Neural progenitor cell (in vitro differentiated cells): Measurements from ENCODE around the gene ALK.

Experiments
- CTCF ChIP-seq: fragments of 200-600 bp; sonication (generic); IDR thresholded peaks from 2 replicates; pipeline ENCODE4 v1.5.1; 2017; ENCODE audit warnings: antibody characterized with exemption, mild to moderate bottlenecking
- EZH2phosphoT487 ChIP-seq: fragments of 200-600 bp; sonication (generic); IDR thresholded peaks from 2 replicates; pipeline ENCODE4 v1.6.1; 2017; ENCODE audit warnings: antibody characterized with exemption

GRCh38 chr2:29697181-29697580, 224.2 kb downstream of the ALK start:
- TF ChIP-seq CTCF, result no peak
- no peak for TF ChIP-seq EZH2phosphoT487
